H1 (cell line): ENCODE measurements around the gene NRP2. TPM values are rescaled to one million over a fixed set of nuclear protein-coding genes. Genes with fewer than 3 reads are reported as not detected.

Experiments
- CTCF ChIA-PET: fragments of 300-600 bp; sonication (Branson Sonifier 250); formaldehyde crosslinking; loops from one replicate; lab custom pipeline; 2021; ENCODE audit not compliant: partially characterized antibody; lab: Charles Lee
- POLR2A ChIA-PET: fragments of 300-600 bp; sonication (Branson Sonifier 250); formaldehyde crosslinking; loops from one replicate; lab custom pipeline; 2021; ENCODE audit warnings: inconsistent platforms; ENCODE audit not compliant: partially characterized antibody; lab: Charles Lee
- DNase-seq, 2 experiments: peaks; one replicate each; pipeline versions ENCODE4 v3.0.0 to v3.0.0-alpha.2; 2010 to 2022; ENCODE audit warnings: low spot score in 2 of 2, low read depth in 1 of 2, mixed read lengths in 1 of 2
- FAIRE-seq: peaks from 2 replicates; lab custom pipeline; 2011; peaks lifted over from hg19 to GRCh38; lab: Jason Lieb, UNC
- H2AFZ ChIP-seq: 2 replicates; pipeline ENCODE4 v1.8.1; 2012; ENCODE audit warnings: low read length, inconsistent platforms
- H2AK5ac ChIP-seq: 2 replicates; pipeline ENCODE4 v1.6.1; 2013; ENCODE audit warnings: low read depth, low read length
- H2BK120ac ChIP-seq: replicated peaks from 2 replicates; pipeline ENCODE3; 2013; ENCODE audit warnings: low read depth, low read length, inconsistent platforms
- H2BK12ac ChIP-seq: 2 replicates; pipeline ENCODE4 v1.6.1; 2013; ENCODE audit warnings: low read depth, low read length
- H2BK15ac ChIP-seq: 2 replicates; pipeline ENCODE4 v1.6.1; 2013; ENCODE audit warnings: low read length
- H2BK20ac ChIP-seq: 2 replicates; pipeline ENCODE4 v1.6.1; 2013; ENCODE audit warnings: low read length
- H2BK5ac ChIP-seq: 2 replicates; pipeline ENCODE4 v1.6.1; 2013; ENCODE audit warnings: low read depth, low read length
- H3K14ac ChIP-seq: 2 replicates; pipeline ENCODE4 v1.6.1; 2013; ENCODE audit warnings: inconsistent platforms; ENCODE audit not compliant: insufficient read length
- H3K18ac ChIP-seq: 2 replicates; pipeline ENCODE4 v1.6.1; 2013; ENCODE audit warnings: low read length; ENCODE audit errors: extremely low read depth
- H3K23ac ChIP-seq: 2 replicates; pipeline ENCODE4 v1.6.1; 2013; ENCODE audit warnings: inconsistent platforms; ENCODE audit not compliant: insufficient read length
- H3K23me2 ChIP-seq: 2 replicates; pipeline ENCODE4 v1.6.1; 2013; ENCODE audit warnings: low read depth, low read length
- H3K27ac ChIP-seq: 2 replicates; pipeline ENCODE4 v1.6.1; 2011; ENCODE audit warnings: low read depth, low read length, inconsistent platforms
- H3K27me3 ChIP-seq, 4 experiments: replicated peaks in 1 of 4; 1 replicate in 1 of 4; 2 replicates in 3 of 4; pipeline versions ENCODE4 v1.6.1 to v1.8.1; 2011 to 2013; ENCODE audit warnings: low read length in 3 of 4, mild to moderate bottlenecking in 3 of 4, inconsistent platforms in 2 of 4, mixed read lengths in 2 of 4, moderate library complexity in 1 of 4; ENCODE audit not compliant: control insufficient read depth in 3 of 4, insufficient read depth in 3 of 4; ENCODE audit errors: extremely low read depth in 1 of 4
- H3K36me3 ChIP-seq, 4 experiments: 2 replicates each; pipeline versions ENCODE4 v1.6.1 to v1.8.1; 2011 to 2013; ENCODE audit warnings: mild to moderate bottlenecking in 4 of 4, low read length in 3 of 4, moderate library complexity in 2 of 4, control low read depth in 1 of 4, inconsistent platforms in 1 of 4; ENCODE audit not compliant: insufficient read depth in 4 of 4, control insufficient read depth in 2 of 4
- H3K4ac ChIP-seq: replicated peaks from 2 replicates; pipeline ENCODE3; 2013; ENCODE audit warnings: low read length, low read depth, mixed read lengths, inconsistent platforms; ENCODE audit not compliant: insufficient read length
- H3K4me1 ChIP-seq, 4 experiments: replicated peaks in 1 of 4; 1 replicate in 1 of 4; 2 replicates in 3 of 4; pipeline versions ENCODE4 v1.6.1 to v1.8.1; 2011 to 2013; ENCODE audit warnings: low read length in 3 of 4, inconsistent platforms in 2 of 4, mixed read lengths in 1 of 4; ENCODE audit not compliant: insufficient read depth in 4 of 4, control insufficient read depth in 3 of 4
- H3K4me2 ChIP-seq, 2 experiments: 2 replicates each; pipeline versions ENCODE4 v1.6.1 to v1.8.1; 2011 to 2013; ENCODE audit warnings: low read depth in 2 of 2, low read length in 2 of 2, control low read depth in 1 of 2, inconsistent platforms in 1 of 2, mild to moderate bottlenecking in 1 of 2; ENCODE audit not compliant: insufficient read depth in 1 of 2
- H3K4me3 ChIP-seq, 4 experiments: fragments of 200-600, 300-600 bp in 1 of 4; sonication (generic), shearing (Covaris generic), sonication (Bioruptor Twin) in 1 of 4; 2 replicates each; pipeline versions ENCODE4 v1.5.1 to v1.8.1; 2011 to 2016; ENCODE audit warnings: low read length in 4 of 4, low read depth in 3 of 4, control low read depth in 2 of 4, inconsistent platforms in 2 of 4, mild to moderate bottlenecking in 2 of 4, mixed read lengths in 1 of 4, moderate library complexity in 1 of 4; ENCODE audit not compliant: insufficient read depth in 2 of 4; ENCODE audit errors: extremely low read depth in 1 of 4
- H3K56ac ChIP-seq: replicated peaks from 2 replicates; pipeline ENCODE3; 2013; ENCODE audit warnings: low read depth, mild to moderate bottlenecking, mixed read lengths, low read length, inconsistent platforms; ENCODE audit not compliant: insufficient read length
- H3K79me1 ChIP-seq: 2 replicates; pipeline ENCODE4 v1.6.1; 2013; ENCODE audit warnings: low read depth, low read length, control low read depth
- H3K79me2 ChIP-seq, 2 experiments: 2 replicates each; pipeline versions ENCODE4 v1.6.1 to v1.8.1; 2012 to 2013; ENCODE audit warnings: low read length in 2 of 2, mild to moderate bottlenecking in 2 of 2, inconsistent platforms in 1 of 2; ENCODE audit not compliant: insufficient read depth in 2 of 2, control insufficient read depth in 1 of 2
- H3K9ac ChIP-seq, 4 experiments: replicated peaks in 1 of 4; 1 replicate in 1 of 4; 2 replicates in 3 of 4; pipeline versions ENCODE4 v1.6.1 to v1.8.1; 2011 to 2013; ENCODE audit warnings: low read depth in 3 of 4, low read length in 3 of 4, control low read depth in 2 of 4, mild to moderate bottlenecking in 2 of 4, moderate library complexity in 2 of 4, inconsistent platforms in 1 of 4; ENCODE audit errors: extremely low read depth in 1 of 4
- H3K9me3 ChIP-seq, 2 experiments: 2 replicates each; pipeline versions ENCODE4 v1.6.1 to v1.8.1; 2012 to 2013; ENCODE audit warnings: mild to moderate bottlenecking in 2 of 2, moderate library complexity in 2 of 2, control low read depth in 1 of 2, inconsistent platforms in 1 of 2, low read depth in 1 of 2, low read length in 1 of 2, mixed read lengths in 1 of 2; ENCODE audit not compliant: insufficient read depth in 2 of 2
- H4K20me1 ChIP-seq, 2 experiments: replicated peaks in 1 of 2; 2 replicates each; pipeline versions ENCODE3 to v1.8.1; 2011 to 2013; ENCODE audit warnings: inconsistent platforms in 2 of 2, low read length in 2 of 2, mild to moderate bottlenecking in 1 of 2; ENCODE audit not compliant: insufficient read depth in 2 of 2, control insufficient read depth in 1 of 2
- H4K5ac ChIP-seq: 2 replicates; pipeline ENCODE4 v1.6.1; 2013; ENCODE audit warnings: low read length, low read depth, mixed read lengths, inconsistent platforms; ENCODE audit not compliant: insufficient read length
- H4K8ac ChIP-seq: 2 replicates; pipeline ENCODE4 v1.8.0; 2013; ENCODE audit warnings: mild to moderate bottlenecking, moderate library complexity, low read length, inconsistent platforms; ENCODE audit not compliant: insufficient read depth; ENCODE audit errors: extremely low read depth
- H4K91ac ChIP-seq: replicated peaks from 2 replicates; pipeline ENCODE3; 2013; ENCODE audit warnings: low read length, mixed read lengths, inconsistent platforms; ENCODE audit not compliant: insufficient read length
- CTBP2 ChIP-seq: IDR thresholded peaks from 2 replicates; pipeline ENCODE4 v1.7.0; 2011; ENCODE audit warnings: borderline replicate concordance, mild to moderate bottlenecking, moderate library complexity, mixed read lengths, low read length; ENCODE audit not compliant: insufficient read depth, insufficient read length
- EP300 ChIP-seq, 2 experiments: IDR thresholded peaks; 1 replicate in 1 of 2; 2 replicates in 1 of 2; pipeline ENCODE4 v1.6.1; 2011 to 2012; ENCODE audit warnings: low read depth in 2 of 2, low read length in 2 of 2, mild to moderate bottlenecking in 2 of 2, borderline replicate concordance in 1 of 2, inconsistent platforms in 1 of 2, moderate library complexity in 1 of 2
- HDAC6 ChIP-seq: IDR thresholded peaks from one replicate; pipeline ENCODE4 v1.7.1; 2012; ENCODE audit warnings: low read depth, mild to moderate bottlenecking, inconsistent platforms, low read length, moderate library complexity
- JUND ChIP-seq: IDR thresholded peaks from 2 replicates; pipeline ENCODE4 v1.6.1; 2011; ENCODE audit warnings: mild to moderate bottlenecking, improper control_type of control experiment, low read length
- PHF8 ChIP-seq: fragments of 200-600 bp; sonication (generic); conservative IDR thresholded peaks from 2 replicates; pipeline ENCODE4 v1.7.1; 2012; ENCODE audit warnings: low read depth, mild to moderate bottlenecking, inconsistent platforms, low read length, moderate library complexity
- SP2 ChIP-seq: IDR thresholded peaks from 2 replicates; pipeline ENCODE4 v1.6.1; 2012; ENCODE audit warnings: mild to moderate bottlenecking, low read length, inconsistent platforms
- SP4 ChIP-seq: IDR thresholded peaks from 2 replicates; pipeline ENCODE4 v1.6.1; 2012; ENCODE audit warnings: low read length, inconsistent platforms
- TAF7 ChIP-seq: optimal IDR thresholded peaks from 2 replicates; pipeline ENCODE3; 2011; ENCODE audit warnings: low read depth, mild to moderate bottlenecking, inconsistent platforms, low read length, moderate library complexity, borderline replicate concordance
- TBP ChIP-seq: IDR thresholded peaks from 2 replicates; pipeline ENCODE4 v1.6.1; 2011; ENCODE audit warnings: low read depth, low read length, improper control_type of control experiment
- ZNF274 ChIP-seq: IDR thresholded peaks from 2 replicates; pipeline ENCODE4 v1.7.0; 2012; ENCODE audit warnings: low read length, borderline replicate concordance; ENCODE audit errors: extremely low read depth
- WGBS, 2 experiments: shearing (Covaris generic) in 1 of 2; methylation state at CpG; one replicate each; pipeline versions ENCODE4 v1.1.6 to v1.1.7; 2013 to 2015; ENCODE audit warnings: low lambda C conversion rate in 2 of 2, mixed read lengths in 2 of 2, inconsistent platforms in 1 of 2, low coverage in 1 of 2, missing lambda C conversion rate in 1 of 2; ENCODE audit not compliant: insufficient replicate concordance in 2 of 2, insufficient coverage in 1 of 2, insufficient read length in 1 of 2; ENCODE audit errors: extremely low coverage in 1 of 2, missing lambda C conversion rate in 1 of 2; 5-methylcytosine and 5-hydroxymethylcytosine counted together
- polyA plus RNA-seq, 7 experiments: library from polyadenylated mRNA; depleted of rRNA in 3 of 7; stranded (reverse) in 5 of 7; unstranded in 2 of 7; fragments of >200 nt in 5 of 7; fragments of 200-250 nt in 2 of 7; gene quantifications; 1 replicate in 5 of 7; 2 replicates in 1 of 7; 4 replicates in 1 of 7; pipeline versions ENCODE4 v1.2.1 to v1.2.3, GENCODE V29; 2011 to 2013; ENCODE audit warnings: missing spikeins in 2 of 7, mixed read lengths in 2 of 7
- total RNA-seq: library from RNA; stranded (reverse); fragmentation: NEBNext Ultra II Directional; extraction: Animal tissue kit (Norgen Biotek cat#: 25700); gene quantifications from 2 replicates; pipeline ENCODE4 v1.2.1, GENCODE V29; 2021

NRP2 gene
- total and polyA plus RNA-seq, 2 of the 8 experiments (the other 6 are each of a cell fraction or from before 2014, with no cell fraction given) = 32.0 to 37.8 TPM

GRCh38 chr2:205714789-205715720 lies 32.8 kb downstream of the NRP2 start:
- FAIRE-seq (no peak), DNase-seq (no peak)
- no peak overlapping the region for H3K4me2 ChIP-seq
- H2BK15ac ChIP-seq = no peak overlapping the region
- H3K23me2 ChIP-seq = no peaks in the 10 kb centered on the region
- H2AFZ ChIP-seq = no peak overlapping the region
- H3K9me3 ChIP-seq = no peaks in the 10 kb centered on the region
- H3K27me3 ChIP-seq = no peaks in the 10 kb centered on the region
- no peaks in the 10 kb centered on the region for H4K20me1 ChIP-seq
- 81% methylated on average over 13 of the region's 13 CpGs; no CpG with 5 or more reads in 1 of the 2 experiments for WGBS, 2 experiments
- H3K56ac ChIP-seq = no peak overlapping the region
- no peak overlapping the region for H3K14ac ChIP-seq
- no peak overlapping the region for H4K8ac ChIP-seq
- no peak overlapping the region for H3K9ac ChIP-seq
- H3K4ac ChIP-seq = no peak overlapping the region
- no peak overlapping the region for H3K23ac ChIP-seq
- peak overlapping the region; percentile 9; the same call in 1 of the 2 replicates for H3K18ac ChIP-seq
- no peak for TF ChIP-seq JUND
- no peak for TF ChIP-seq TAF7
- no peak for TF ChIP-seq SP2
- TF ChIP-seq PHF8 = no peak
- no peak for TF ChIP-seq TBP
- no peak for TF ChIP-seq CTBP2
- no peak for TF ChIP-seq ZNF274
- no peak for TF ChIP-seq HDAC6
- no peak for TF ChIP-seq SP4
- TF ChIP-seq EP300 (IDR thresholded peaks at IDR 0.05; ENCODE audit: borderline replicate concordance in 1 of 2, low read depth in 2 of 2, low read length in 2 of 2) = no peak
- H2BK120ac ChIP-seq = no peak overlapping the region
- H2BK5ac ChIP-seq = no peak overlapping the region
- no peaks in the 10 kb centered on the region for H3K79me1 ChIP-seq
- no peaks in the 10 kb centered on the region for H3K79me2 ChIP-seq
- H2BK12ac ChIP-seq = no peak overlapping the region
- peaks cover 0 to 3% (median 0%) of the 10 kb centered on the region in 4 experiments; a peak in 1 of 8 replicates for H3K36me3 ChIP-seq
- H2BK20ac ChIP-seq = no peak overlapping the region
- ChIA-PET POLR2A (no interaction called here), CTCF (interaction anchor here (0.7 to 7.4 kb wide), 5 partner anchors 18 to 72 kb away, joined by 3 to 82 read pairs (median 3); no protein-coding TSS in a partner anchor)
- H3K27ac ChIP-seq = no peak overlapping the region
- no peak overlapping the region for H2AK5ac ChIP-seq
- no peak overlapping the region for H4K91ac ChIP-seq
- H4K5ac ChIP-seq = no peak overlapping the region
- peaks cover 2 to 16% (median 7%) of the 10 kb centered on the region in 4 experiments; a peak in 4 of 7 replicates for H3K4me1 ChIP-seq
- no peak overlapping the region for H3K4me3 ChIP-seq
